Sigmoid colon (tissue), 7 donors: ENCODE data around the gene PDPK1. TPM values are rescaled to one million over a fixed set of nuclear protein-coding genes. Genes with fewer than 3 reads are reported as not detected.
A peak's percentile ranks its signal among the peaks of the same experiment; 100 is the strongest.
"Not testable (repeated sequence)": the region's sequence is repeated elsewhere in the genome, so short reads cannot be mapped to it uniquely, and the experiment has no call there.

ENCODE experiments used
- DNase-seq: peaks from one replicate; pipeline ENCODE4 v3.0.0-alpha.2; 2019
- H3K27ac ChIP-seq, 4 donors: fragments of 200-600 bp; sonication (generic); one replicate each; pipeline ENCODE4 v1.5.1; 2016 to 2019; ENCODE audit warnings: mild to moderate bottlenecking in 1 of 4
- H3K27me3 ChIP-seq, 3 donors: fragments of 200-600 bp; sonication (generic); one replicate each; pipeline ENCODE4 v1.5.1; 2019; ENCODE audit warnings: mild to moderate bottlenecking in 1 of 3
- H3K36me3 ChIP-seq, 4 donors: fragments of 200-600 bp; sonication (generic); one replicate each; pipeline ENCODE4 v1.5.1; 2016 to 2019
- H3K4me1 ChIP-seq, 4 donors: fragments of 200-600 bp; sonication (generic); one replicate each; pipeline ENCODE4 v1.5.1; 2017 to 2019
- H3K4me3 ChIP-seq, 4 donors: fragments of 200-600 bp; sonication (generic); one replicate each; pipeline ENCODE4 v1.5.1; 2017 to 2019; ENCODE audit warnings: mild to moderate bottlenecking in 2 of 4, moderate library complexity in 1 of 4
- H3K9me3 ChIP-seq, 4 donors: fragments of 200-600 bp in 3 of 4; sonication (generic) in 3 of 4; one replicate each; pipeline versions ENCODE4 v1.5.1 to v1.6.1; 2013 to 2019
- EP300 ChIP-seq, 4 donors: sonication (generic); formaldehyde crosslinking; IDR thresholded peaks; one replicate each; pipeline ENCODE4 v1.6.1; 2017; ENCODE audit warnings: antibody characterized with exemption in 4 of 4
- POLR2A ChIP-seq, 2 donors: fragments of 450-650 bp; IDR thresholded peaks; one replicate each; pipeline ENCODE4 v1.6.1; 2016; ENCODE audit warnings: antibody characterized with exemption in 2 of 2, mild to moderate bottlenecking in 2 of 2, moderate library complexity in 2 of 2
- POLR2AphosphoS5 ChIP-seq, 4 donors: sonication (generic); formaldehyde crosslinking; IDR thresholded peaks; one replicate each; pipeline ENCODE4 v1.6.1; 2017; ENCODE audit warnings: antibody characterized with exemption in 4 of 4
- WGBS, 2 donors: extraction: QIAGEN DNeasy Blood & Tissue Kit; methylation state at CpG; one replicate each; pipeline ENCODE4 v1.1.7; 2013; 5-methylcytosine and 5-hydroxymethylcytosine counted together
- intact Hi-C: fragments of 100-400 bp; cut with DNase I; formaldehyde crosslinking; loops from one replicate; pipeline ENCODE4 v1.15.1; 2023
- polyA plus RNA-seq, 3 donors: library from polyadenylated mRNA; stranded (reverse); fragments of 200-250 nt; gene quantifications; one replicate each; pipeline ENCODE4 v1.2.3, GENCODE V29; 2013
- total RNA-seq, 4 donors: library from RNA; depleted of rRNA; stranded (reverse); fragments of >200 nt; gene quantifications; one replicate each; pipeline ENCODE4 v1.1.0, GENCODE V29; 2016
- TF ChIP-seq, protein P1 (sequence below), 4 experiments: fragments of 450-650 bp in 3 of 4; fragments of 200-600 bp in 1 of 4; IDR thresholded peaks; one replicate each; pipeline ENCODE4 v1.5.1; 2016 to 2019; ENCODE audit warnings: antibody characterized with exemption in 4 of 4, mild to moderate bottlenecking in 3 of 4, moderate library complexity in 2 of 4
- donor health status: healthy with polysubstance abuse.
- donor health status: Bipolar disorder and iron deficiency.
- donor health status: healthy.

The PDPK1 gene
- total and polyA plus RNA-seq, 7 donors, result 22.7 to 32.2 (median 31.0) TPM

DNA sequence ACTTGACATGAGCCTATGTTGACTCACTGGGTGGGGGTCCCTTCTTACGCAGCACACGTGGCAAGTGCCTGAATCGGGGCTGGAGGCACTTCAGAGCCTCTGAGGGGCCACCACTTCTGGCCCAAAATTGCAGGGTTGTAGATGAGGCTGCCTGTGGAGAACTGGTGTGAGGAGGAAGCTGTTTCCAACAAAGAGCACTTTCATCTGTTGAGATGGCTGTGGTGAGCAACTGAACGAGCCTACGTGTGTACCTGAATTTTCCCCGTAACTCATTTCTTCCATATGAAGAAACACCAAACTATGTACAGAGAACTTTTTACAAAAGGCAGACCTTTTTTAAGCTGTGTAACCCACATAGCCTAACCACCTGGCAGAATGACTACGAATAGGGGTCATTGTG, 64.4 kb downstream of the PDPK1 start:
- Histone ChIP-seq H3K4me1 (peaks cover 0 to 17% (median 7%) of the 10 kb centered on the region in 4 donors), H3K36me3 (peaks cover 15 to 20% (median 19%) of the 10 kb centered on the region in 4 donors)
- H3K27me3 ChIP-seq, H3K4me3 ChIP-seq, H3K27ac ChIP-seq, intact Hi-C loops, H3K9me3 ChIP-seq, DNase-seq: not testable (repeated sequence)
- 79 to 80% methylated on average over 7 of the region's 7 CpGs for WGBS, 2 donors

DNA sequence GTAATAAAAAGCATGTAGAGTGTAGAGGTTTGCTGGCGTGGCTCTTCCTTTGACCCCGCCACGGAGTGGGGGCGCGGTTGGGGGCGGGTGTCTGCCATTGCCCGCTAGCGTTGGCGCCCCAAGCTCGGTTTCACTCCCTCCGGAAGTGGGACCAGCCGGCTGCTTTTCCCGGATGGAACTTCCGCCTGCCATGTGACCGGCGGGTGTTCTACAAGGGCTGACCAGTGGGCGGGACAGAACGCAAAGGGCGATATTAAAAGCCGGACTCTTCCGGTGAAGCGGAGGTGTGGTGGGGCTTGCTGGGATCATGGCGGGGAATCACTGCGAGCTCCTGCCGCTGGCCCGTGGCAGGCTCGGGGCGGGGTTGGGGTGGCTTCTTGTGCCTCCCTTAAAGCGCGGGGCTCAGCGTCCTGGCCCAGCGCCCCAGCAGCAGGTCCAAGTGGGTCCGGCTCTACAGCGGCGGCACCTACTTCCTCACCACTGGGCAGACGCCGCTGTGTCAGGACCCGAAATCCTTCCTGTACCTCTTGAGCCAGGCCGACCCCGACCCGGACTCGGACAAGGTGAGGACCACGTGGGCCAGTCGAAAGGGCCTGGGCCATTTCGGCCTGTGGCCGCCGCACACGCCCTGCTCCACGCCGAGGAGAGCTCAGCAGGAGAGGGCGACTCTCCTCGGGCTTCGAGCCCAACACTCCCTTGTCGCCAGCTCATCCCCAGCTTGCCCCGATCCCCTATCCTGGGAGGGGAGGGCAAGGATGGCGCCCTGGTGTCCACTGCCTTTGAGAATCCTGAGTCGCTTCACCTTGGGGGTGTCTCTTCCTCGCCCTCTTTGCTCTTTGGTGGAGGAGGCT, 65.6 kb downstream of the PDPK1 start:
- peaks cover 6 to 8% (median 7%) of the 10 kb centered on the region in 4 donors for H3K36me3 ChIP-seq
- H3K27me3 ChIP-seq, result no peaks in the 10 kb centered on the region
- WGBS, 2 donors, result 0% methylated on average over 58 of the region's 58 CpGs
- intact Hi-C loops, result no loop called here
- DNase-seq, result peak; percentile 97
- TF ChIP-seq, protein P1, sequence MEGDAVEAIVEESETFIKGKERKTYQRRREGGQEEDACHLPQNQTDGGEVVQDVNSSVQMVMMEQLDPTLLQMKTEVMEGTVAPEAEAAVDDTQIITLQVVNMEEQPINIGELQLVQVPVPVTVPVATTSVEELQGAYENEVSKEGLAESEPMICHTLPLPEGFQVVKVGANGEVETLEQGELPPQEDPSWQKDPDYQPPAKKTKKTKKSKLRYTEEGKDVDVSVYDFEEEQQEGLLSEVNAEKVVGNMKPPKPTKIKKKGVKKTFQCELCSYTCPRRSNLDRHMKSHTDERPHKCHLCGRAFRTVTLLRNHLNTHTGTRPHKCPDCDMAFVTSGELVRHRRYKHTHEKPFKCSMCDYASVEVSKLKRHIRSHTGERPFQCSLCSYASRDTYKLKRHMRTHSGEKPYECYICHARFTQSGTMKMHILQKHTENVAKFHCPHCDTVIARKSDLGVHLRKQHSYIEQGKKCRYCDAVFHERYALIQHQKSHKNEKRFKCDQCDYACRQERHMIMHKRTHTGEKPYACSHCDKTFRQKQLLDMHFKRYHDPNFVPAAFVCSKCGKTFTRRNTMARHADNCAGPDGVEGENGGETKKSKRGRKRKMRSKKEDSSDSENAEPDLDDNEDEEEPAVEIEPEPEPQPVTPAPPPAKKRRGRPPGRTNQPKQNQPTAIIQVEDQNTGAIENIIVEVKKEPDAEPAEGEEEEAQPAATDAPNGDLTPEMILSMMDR (IDR thresholded peaks at IDR 0.05), result peak in 2 of 4 experiments; percentile 5 to 6
- TF ChIP-seq POLR2A (IDR thresholded peaks at IDR 0.05), result peak; percentile 71 to 94
- peak in 1 of 4 donors; percentile 50 for TF ChIP-seq EP300 (IDR thresholded peaks at IDR 0.05)
- peak; percentile 79 to 96 (median 88) for TF ChIP-seq POLR2AphosphoS5 (IDR thresholded peaks at IDR 0.05)
- H3K4me1 ChIP-seq, result peaks cover 0 to 17% (median 7%) of the 10 kb centered on the region in 4 donors
- H3K4me3 ChIP-seq, result peak overlapping the region; percentile 83 to 99 (median 90)
- no peaks in the 10 kb centered on the region for H3K9me3 ChIP-seq
- peak overlapping the region; percentile 77 to 85 (median 84) for H3K27ac ChIP-seq

DNA sequence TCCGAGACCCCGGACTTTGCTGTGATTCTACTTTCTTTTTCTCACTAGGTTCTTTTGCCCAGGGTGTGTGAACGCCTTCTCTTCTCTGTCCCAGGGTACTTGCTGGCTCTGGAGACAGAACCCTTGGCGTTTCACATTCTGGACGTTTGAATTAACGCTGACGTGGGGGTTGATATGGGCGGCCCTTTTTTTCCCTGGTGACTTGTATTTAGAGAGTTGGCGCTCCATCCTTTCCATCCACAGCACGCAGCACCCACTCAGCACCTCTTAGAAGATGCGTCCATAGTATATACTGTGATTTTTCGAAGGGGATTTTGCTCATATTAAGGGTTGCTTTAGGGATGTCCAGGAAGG, 66.2 kb downstream of the PDPK1 start:
- intact Hi-C loops, result not testable (repeated sequence)
- H3K4me1 ChIP-seq, result peaks cover 0 to 17% (median 7%) of the 10 kb centered on the region in 4 donors
- 1 to 4% methylated on average over 12 of the region's 12 CpGs for WGBS, 2 donors

DNA sequence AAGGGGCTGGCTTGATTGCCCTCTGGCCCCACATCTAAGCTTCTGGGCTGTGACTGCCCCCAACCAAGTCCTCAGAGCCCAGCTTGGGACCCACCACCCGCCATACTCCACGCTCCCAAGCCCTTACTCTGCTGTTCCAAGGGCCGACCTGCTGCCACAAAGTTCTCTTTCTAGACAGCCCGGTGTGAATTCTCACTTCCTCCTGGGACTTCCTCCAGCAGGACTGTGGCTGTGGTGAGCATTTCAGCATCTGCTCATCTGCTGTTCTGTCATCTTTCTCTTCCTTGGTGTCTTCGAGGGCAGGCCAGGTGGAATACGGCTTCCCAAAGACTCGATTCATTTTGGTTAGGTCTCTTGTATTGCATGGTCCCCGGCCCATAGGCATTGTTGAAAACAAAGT, 69.0 kb downstream of the PDPK1 start:
- H3K27me3 ChIP-seq, DNase-seq, intact Hi-C loops, H3K27ac ChIP-seq, H3K9me3 ChIP-seq, H3K4me3 ChIP-seq: not testable (repeated sequence)
- Histone ChIP-seq H3K36me3 (peaks cover 6 to 15% (median 10%) of the 10 kb centered on the region in 4 donors), H3K4me1 (peaks cover 0 to 17% (median 7%) of the 10 kb centered on the region in 4 donors)
- WGBS, 2 donors, result no CpG with 5 or more reads among the region's 8 CpGs

More for the DNA sequence above, 66.2 kb downstream of the PDPK1 start:
- H3K36me3 ChIP-seq, H3K9me3 ChIP-seq, DNase-seq, H3K27me3 ChIP-seq: not testable (repeated sequence)
- Histone ChIP-seq H3K27ac (peak overlapping the region; percentile 77 to 85 (median 84)), H3K4me3 (peak overlapping the region; percentile 83 to 99 (median 90))

DNA sequence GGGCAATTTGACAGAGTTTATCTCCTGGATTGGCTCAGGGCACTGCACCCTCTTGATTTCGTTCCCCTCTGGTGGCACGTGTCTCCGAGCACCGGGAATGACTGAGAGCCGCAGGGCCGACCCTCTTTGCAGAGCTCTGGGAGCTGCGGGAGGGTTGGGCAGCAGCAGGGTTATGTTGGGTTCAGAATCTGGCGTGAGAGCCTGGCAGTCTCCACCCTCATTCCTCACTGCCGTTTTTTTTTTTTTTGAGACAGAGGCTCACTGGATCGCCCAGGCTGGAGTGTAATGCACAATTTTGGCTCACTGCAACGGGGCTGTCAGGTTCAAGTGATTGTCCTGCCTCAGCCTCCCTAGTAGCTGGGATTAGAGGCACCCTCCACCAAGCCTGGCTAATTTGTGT, 71.5 kb downstream of the PDPK1 start:
- WGBS, 2 donors, result 70 to 79% methylated on average over 4 of the region's 11 CpGs
- intact Hi-C loops, H3K27ac ChIP-seq, H3K9me3 ChIP-seq, H3K27me3 ChIP-seq, H3K4me1 ChIP-seq, DNase-seq, H3K4me3 ChIP-seq: not testable (repeated sequence)
- peaks cover 6 to 15% (median 10%) of the 10 kb centered on the region in 4 donors for H3K36me3 ChIP-seq

DNA sequence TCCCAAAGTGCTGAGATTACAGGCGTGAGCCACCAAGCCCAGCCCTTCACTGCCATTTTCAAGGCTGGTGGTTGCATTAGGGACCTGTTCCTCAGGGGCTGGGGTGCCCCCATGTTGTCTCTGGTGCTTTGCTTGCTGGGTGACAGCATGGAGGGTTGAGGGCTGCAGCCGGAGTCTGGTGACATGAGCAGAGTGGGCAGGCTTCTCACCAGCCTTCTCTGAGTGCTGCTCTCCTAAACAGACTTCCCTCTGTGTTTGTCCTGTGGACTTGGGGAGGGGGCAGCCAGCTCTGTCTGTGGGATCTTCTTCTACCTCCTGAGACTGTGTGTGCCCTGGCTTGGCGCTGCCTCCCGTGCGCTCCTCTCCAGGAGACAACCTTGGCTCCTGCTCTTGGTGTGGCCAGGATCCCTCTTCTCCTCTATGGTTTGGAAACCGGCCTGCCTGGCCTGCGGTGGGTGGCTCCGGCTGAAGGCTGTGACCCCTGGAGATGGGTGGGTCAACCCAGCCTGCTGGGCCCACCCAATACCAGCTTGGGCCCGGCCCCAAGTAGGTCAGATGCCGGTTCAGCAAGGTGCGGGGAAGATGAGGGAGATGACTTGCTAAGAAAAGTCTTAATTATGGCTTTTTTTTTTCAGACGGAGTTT, 72.1 kb downstream of the PDPK1 start:
- intact Hi-C loops, result no loop called here
- TF ChIP-seq POLR2A (IDR thresholded peaks at IDR 0.05) (no peak), POLR2AphosphoS5 (IDR thresholded peaks at IDR 0.05) (no peak), EP300 (IDR thresholded peaks at IDR 0.05) (no peak)
- TF ChIP-seq, protein P1 (IDR thresholded peaks at IDR 0.05), result no peak
- H3K36me3 ChIP-seq, result peaks cover 6 to 19% (median 10%) of the 10 kb centered on the region in 4 donors
- H3K27me3 ChIP-seq, result no peaks in the 10 kb centered on the region
- no peaks in the 10 kb centered on the region for H3K9me3 ChIP-seq
- DNase-seq, result no peak
- peaks cover 0 to 4% (median 0%) of the 10 kb centered on the region in 4 donors for H3K4me1 ChIP-seq
- H3K4me3 ChIP-seq, result no peak overlapping the region
- no peak overlapping the region for H3K27ac ChIP-seq
- 95 to 97% methylated on average over 12 of the region's 12 CpGs for WGBS, 2 donors
